Ishikawa (cell line): Measurements from ENCODE around the gene KCNF1.
A peak's percentile ranks its signal among the peaks of the same experiment; 100 is the strongest.

ENCODE experiments used
- CEBPB ChIP-seq: IDR thresholded peaks from 2 replicates; pipeline ENCODE4 v1.6.1; 2012
- CREB1 ChIP-seq: IDR thresholded peaks from 2 replicates; pipeline ENCODE4 v1.6.1; 2012; ENCODE audit warnings: low read depth
- EGR1 ChIP-seq: IDR thresholded peaks from 2 replicates; pipeline ENCODE4 v1.6.1; 2012
- EP300 ChIP-seq: IDR thresholded peaks from 2 replicates; pipeline ENCODE4 v1.6.1; 2012; ENCODE audit warnings: borderline replicate concordance
- FOXM1 ChIP-seq: IDR thresholded peaks from 2 replicates; pipeline ENCODE4 v1.6.1; 2012; ENCODE audit warnings: low read depth, borderline replicate concordance
- MAX ChIP-seq: IDR thresholded peaks from 2 replicates; pipeline ENCODE4 v1.6.1; 2012
- NFIC ChIP-seq: IDR thresholded peaks from 2 replicates; pipeline ENCODE4 v1.6.1; 2012
- RAD21 ChIP-seq: IDR thresholded peaks from 2 replicates; pipeline ENCODE4 v1.6.1; 2012; ENCODE audit warnings: low read depth
- TAF1 ChIP-seq: IDR thresholded peaks from 2 replicates; pipeline ENCODE4 v1.6.1; 2012; ENCODE audit warnings: low read depth, mild to moderate bottlenecking
- TCF12 ChIP-seq: IDR thresholded peaks from 2 replicates; pipeline ENCODE4 v1.6.1; 2012; ENCODE audit warnings: low read depth
- TEAD4 ChIP-seq: IDR thresholded peaks from 2 replicates; pipeline ENCODE4 v1.6.1; 2012
- YY1 ChIP-seq: IDR thresholded peaks from 2 replicates; pipeline ENCODE4 v1.6.1; 2012; ENCODE audit warnings: low read depth
- ZBTB7A ChIP-seq: IDR thresholded peaks from 2 replicates; pipeline ENCODE4 v1.6.1; 2012; ENCODE audit warnings: low read depth
- TF ChIP-seq, protein P1 (sequence below): IDR thresholded peaks from 2 replicates; pipeline ENCODE4 v1.6.1; 2012
- TF ChIP-seq, protein P2 (sequence below): IDR thresholded peaks from 2 replicates; pipeline ENCODE4 v1.6.1; 2012; ENCODE audit warnings: low read depth, mild to moderate bottlenecking

Gene KCNF1

GRCh38 chr2:10884574-10884975 is 27.2 kb upstream of the KCNF1 start:
- TF ChIP-seq ZBTB7A (no peak), CEBPB (no peak), YY1 (no peak), RAD21 (no peak)

- no peak for TF ChIP-seq EP300
- TF ChIP-seq, protein P1, sequence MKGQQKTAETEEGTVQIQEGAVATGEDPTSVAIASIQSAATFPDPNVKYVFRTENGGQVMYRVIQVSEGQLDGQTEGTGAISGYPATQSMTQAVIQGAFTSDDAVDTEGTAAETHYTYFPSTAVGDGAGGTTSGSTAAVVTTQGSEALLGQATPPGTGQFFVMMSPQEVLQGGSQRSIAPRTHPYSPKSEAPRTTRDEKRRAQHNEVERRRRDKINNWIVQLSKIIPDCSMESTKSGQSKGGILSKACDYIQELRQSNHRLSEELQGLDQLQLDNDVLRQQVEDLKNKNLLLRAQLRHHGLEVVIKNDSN: no peak
Measured at GRCh38 chr2:10885094-10885860, 26.5 kb upstream of the KCNF1 start.

- TF ChIP-seq TAF1: no peak
- no peak for TF ChIP-seq RAD21
- TF ChIP-seq YY1: no peak
- TF ChIP-seq CREB1: no peak
- TF ChIP-seq TCF12: no peak
- no peak for TF ChIP-seq EGR1
- no peak for TF ChIP-seq MAX
- TF ChIP-seq, protein P2, sequence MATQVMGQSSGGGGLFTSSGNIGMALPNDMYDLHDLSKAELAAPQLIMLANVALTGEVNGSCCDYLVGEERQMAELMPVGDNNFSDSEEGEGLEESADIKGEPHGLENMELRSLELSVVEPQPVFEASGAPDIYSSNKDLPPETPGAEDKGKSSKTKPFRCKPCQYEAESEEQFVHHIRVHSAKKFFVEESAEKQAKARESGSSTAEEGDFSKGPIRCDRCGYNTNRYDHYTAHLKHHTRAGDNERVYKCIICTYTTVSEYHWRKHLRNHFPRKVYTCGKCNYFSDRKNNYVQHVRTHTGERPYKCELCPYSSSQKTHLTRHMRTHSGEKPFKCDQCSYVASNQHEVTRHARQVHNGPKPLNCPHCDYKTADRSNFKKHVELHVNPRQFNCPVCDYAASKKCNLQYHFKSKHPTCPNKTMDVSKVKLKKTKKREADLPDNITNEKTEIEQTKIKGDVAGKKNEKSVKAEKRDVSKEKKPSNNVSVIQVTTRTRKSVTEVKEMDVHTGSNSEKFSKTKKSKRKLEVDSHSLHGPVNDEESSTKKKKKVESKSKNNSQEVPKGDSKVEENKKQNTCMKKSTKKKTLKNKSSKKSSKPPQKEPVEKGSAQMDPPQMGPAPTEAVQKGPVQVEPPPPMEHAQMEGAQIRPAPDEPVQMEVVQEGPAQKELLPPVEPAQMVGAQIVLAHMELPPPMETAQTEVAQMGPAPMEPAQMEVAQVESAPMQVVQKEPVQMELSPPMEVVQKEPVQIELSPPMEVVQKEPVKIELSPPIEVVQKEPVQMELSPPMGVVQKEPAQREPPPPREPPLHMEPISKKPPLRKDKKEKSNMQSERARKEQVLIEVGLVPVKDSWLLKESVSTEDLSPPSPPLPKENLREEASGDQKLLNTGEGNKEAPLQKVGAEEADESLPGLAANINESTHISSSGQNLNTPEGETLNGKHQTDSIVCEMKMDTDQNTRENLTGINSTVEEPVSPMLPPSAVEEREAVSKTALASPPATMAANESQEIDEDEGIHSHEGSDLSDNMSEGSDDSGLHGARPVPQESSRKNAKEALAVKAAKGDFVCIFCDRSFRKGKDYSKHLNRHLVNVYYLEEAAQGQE: no peak
- no peak for TF ChIP-seq FOXM1
- no peak for TF ChIP-seq NFIC
- TF ChIP-seq CEBPB: no peak
- TF ChIP-seq ZBTB7A: no peak
- TF ChIP-seq TEAD4: no peak
- TF ChIP-seq EP300: no peak
- TF ChIP-seq, protein P1: no peak
Measured at GRCh38 chr2:10887476-10887875, 24.3 kb upstream of the KCNF1 start.

GRCh38 chr2:10889651-10890215 is 22.0 kb upstream of the KCNF1 start:
- TF ChIP-seq TAF1 (no peak), MAX (peak; percentile 44)
- TF ChIP-seq, protein P1: no peak

GRCh38 chr2:10890706-10891270 is 20.9 kb upstream of the KCNF1 start:
- no peak for TF ChIP-seq EGR1
- no peak for TF ChIP-seq TCF12
- TF ChIP-seq NFIC: no peak
- no peak for TF ChIP-seq CEBPB
- TF ChIP-seq, protein P2: no peak
- TF ChIP-seq CREB1: no peak
- TF ChIP-seq YY1: no peak
- TF ChIP-seq ZBTB7A: no peak
- TF ChIP-seq, protein P1: no peak
- TF ChIP-seq TAF1: no peak
- no peak for TF ChIP-seq TEAD4
- no peak for TF ChIP-seq FOXM1
- TF ChIP-seq EP300: no peak
- TF ChIP-seq MAX: no peak
- TF ChIP-seq RAD21: no peak
